Urinary bladder (tissue), 4 donors: ENCODE measurements around the gene GPD1L. TPM values are rescaled to one million over a fixed set of nuclear protein-coding genes. Genes with fewer than 3 reads are reported as not detected.
"Not testable (repeated sequence)": the region's sequence is repeated elsewhere in the genome, so short reads cannot be mapped to it uniquely, and the experiment has no call there.

ENCODE experiments used
- DNase-seq: peaks from one replicate; pipeline ENCODE4 v3.0.0-alpha.2; 2015; ENCODE audit errors: extremely low spot score
- H3K27ac ChIP-seq: one replicate; pipeline ENCODE4 v1.5.1; 2013; ENCODE audit warnings: low read depth, mild to moderate bottlenecking, moderate library complexity
- H3K36me3 ChIP-seq: one replicate; pipeline ENCODE4 v1.6.1; 2013; ENCODE audit warnings: mild to moderate bottlenecking, moderate library complexity; ENCODE audit not compliant: insufficient read depth
- H3K4me1 ChIP-seq: one replicate; pipeline ENCODE4 v1.6.1; 2013; ENCODE audit warnings: mild to moderate bottlenecking, moderate library complexity; ENCODE audit not compliant: insufficient read depth
- H3K4me3 ChIP-seq: one replicate; pipeline ENCODE4 v1.5.1; 2013; ENCODE audit warnings: low read depth, low read length
- WGBS: extraction: QIAGEN DNeasy Blood & Tissue Kit; methylation state at CpG from one replicate; pipeline ENCODE4 v1.1.7; 2013; 5-methylcytosine and 5-hydroxymethylcytosine counted together
- polyA plus RNA-seq: library from polyadenylated mRNA; stranded (reverse); fragments of 200-250 nt; gene quantifications from one replicate; pipeline ENCODE4 v1.2.3, GENCODE V29; 2013
- total RNA-seq: library from RNA; depleted of rRNA; stranded (reverse); fragments of >200 nt; gene quantifications from one replicate; pipeline ENCODE4 v1.2.3, GENCODE V29; 2014
- donor health status: healthy with polysubstance abuse.
- donor health status: healthy.

GPD1L gene
- total RNA-seq (63.3 TPM), polyA plus RNA-seq (61.0 TPM)

- H3K4me3 ChIP-seq = peak within 1 kb of the TSS; percentile 82
- H3K4me1 ChIP-seq = peaks cover 1% of the 10 kb centered on the region
- H3K27ac ChIP-seq = peak within 1 kb of the TSS; percentile 68
- H3K36me3 ChIP-seq = no peaks in the 10 kb centered on the region
- 3% methylated on average over 78 of the region's 78 CpGs for WGBS
- DNase-seq = peak; percentile 72
Measured at GRCh38 chr3:32106132-32106928, at the start of gene GPD1L. Gene GPD1L (plus strand): TSS chr3:32106620. CDS start chr3:32106712, 92 bp downstream.

- not testable (repeated sequence) for H3K4me3 ChIP-seq, H3K36me3 ChIP-seq, DNase-seq, H3K27ac ChIP-seq, H3K4me1 ChIP-seq
- 84% methylated on average over 4 of the region's 4 CpGs for WGBS
Measured at GRCh38 chr3:32058465-32058864, 48.0 kb upstream of the GPD1L start.

GRCh38 chr3:32062950-32063582 is 43.4 kb upstream of the GPD1L start:
- H3K4me3 ChIP-seq = no peak overlapping the region
- no peak for DNase-seq
- 38% methylated on average over 4 of the region's 4 CpGs for WGBS

GRCh38 chr3:32066686-32067085 is 39.7 kb upstream of the GPD1L start:
- H3K36me3 ChIP-seq = no peaks in the 10 kb centered on the region
- 88% methylated on average over 2 of the region's 2 CpGs for WGBS
- H3K27ac ChIP-seq = no peak overlapping the region
- H3K4me3 ChIP-seq = no peak overlapping the region
- DNase-seq = no peak
- no peaks in the 10 kb centered on the region for H3K4me1 ChIP-seq

More at GRCh38 chr3:32062950-32063582, 43.4 kb upstream of the GPD1L start:
- Histone ChIP-seq H3K36me3 (no peaks in the 10 kb centered on the region), H3K27ac (no peak overlapping the region), H3K4me1 (no peaks in the 10 kb centered on the region)

- DNase-seq, H3K27ac ChIP-seq, H3K36me3 ChIP-seq, H3K4me3 ChIP-seq, H3K4me1 ChIP-seq: not testable (repeated sequence)
- WGBS = 83% methylated on average over 7 of the region's 7 CpGs
Measured at GRCh38 chr3:32074194-32074593, 32.2 kb upstream of the GPD1L start.

- Histone ChIP-seq H3K27ac (no peak overlapping the region), H3K36me3 (no peaks in the 10 kb centered on the region), H3K4me3 (no peak overlapping the region), H3K4me1 (no peaks in the 10 kb centered on the region)
- WGBS = 90% methylated on average over 3 of the region's 3 CpGs
- DNase-seq = no peak
Measured at GRCh38 chr3:32076566-32076965, 29.9 kb upstream of the GPD1L start.

DNA sequence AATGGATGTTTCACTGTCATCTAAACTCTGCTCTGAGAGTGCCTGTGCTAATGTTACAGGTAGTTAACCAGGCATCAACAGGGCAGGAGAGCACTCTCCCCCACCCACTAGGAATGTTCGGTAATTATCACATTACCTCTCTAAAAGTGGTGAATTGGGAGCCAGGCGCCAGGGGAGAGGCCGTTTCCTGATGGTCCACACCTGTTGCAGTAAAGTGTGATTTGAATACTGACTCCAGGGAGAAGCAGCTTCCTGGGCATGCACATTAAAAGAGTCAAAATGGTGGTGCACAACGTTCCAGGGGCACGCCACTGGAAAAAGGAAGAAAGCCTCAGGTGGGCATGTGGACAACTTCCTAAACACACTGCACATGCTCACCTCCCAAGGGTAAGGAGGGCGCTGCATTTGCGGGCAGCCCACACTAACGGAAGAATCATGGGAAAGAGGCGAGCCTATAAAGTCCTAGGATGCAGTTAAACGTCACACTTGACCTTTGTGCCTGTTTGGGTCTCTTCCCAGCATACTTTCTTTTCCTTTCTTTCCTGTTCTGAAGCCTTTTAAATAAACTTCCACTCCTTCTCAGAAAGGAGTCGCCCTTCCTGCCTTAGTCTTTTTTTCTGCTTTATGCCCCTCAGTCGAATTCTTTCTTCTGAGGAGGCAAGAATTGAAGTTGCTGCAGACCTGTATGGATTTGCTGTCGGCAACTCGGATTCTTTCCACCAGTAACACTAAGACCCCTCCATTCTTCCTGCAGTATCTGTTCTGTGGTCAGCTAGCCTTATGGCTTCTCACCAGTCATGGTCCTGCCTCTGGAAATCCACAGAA is 28.9 kb upstream of the GPD1L start:
- Histone ChIP-seq H3K36me3 (no peaks in the 10 kb centered on the region), H3K4me3 (no peak overlapping the region), H3K4me1 (peaks cover 1% of the 10 kb centered on the region), H3K27ac (no peak overlapping the region)
- no peak for DNase-seq
- 59% methylated on average over 14 of the region's 14 CpGs for WGBS

GRCh38 chr3:32078085-32078634 is 28.3 kb upstream of the GPD1L start:
- DNase-seq = no peak
- 90% methylated on average over 3 of the region's 3 CpGs for WGBS
- Histone ChIP-seq H3K4me3 (no peak overlapping the region), H3K4me1 (peaks cover 1% of the 10 kb centered on the region), H3K36me3 (no peaks in the 10 kb centered on the region), H3K27ac (no peak overlapping the region)

- H3K27ac ChIP-seq = no peak overlapping the region
Measured at GRCh38 chr3:32078864-32079263, 27.6 kb upstream of the GPD1L start.

GRCh38 chr3:32082721-32083120 is 23.7 kb upstream of the GPD1L start:
- no peak overlapping the region for H3K27ac ChIP-seq
- WGBS = 8% methylated on average over 3 of the region's 3 CpGs
- peak; percentile 70 for DNase-seq
- H3K4me3 ChIP-seq = no peak overlapping the region
- no peaks in the 10 kb centered on the region for H3K36me3 ChIP-seq
- H3K4me1 ChIP-seq = peaks cover 1% of the 10 kb centered on the region

More at GRCh38 chr3:32078864-32079263, 27.6 kb upstream of the GPD1L start:
- no peaks in the 10 kb centered on the region for H3K36me3 ChIP-seq
- no peak overlapping the region for H3K4me3 ChIP-seq
- DNase-seq = no peak
- H3K4me1 ChIP-seq = peaks cover 1% of the 10 kb centered on the region

DNA sequence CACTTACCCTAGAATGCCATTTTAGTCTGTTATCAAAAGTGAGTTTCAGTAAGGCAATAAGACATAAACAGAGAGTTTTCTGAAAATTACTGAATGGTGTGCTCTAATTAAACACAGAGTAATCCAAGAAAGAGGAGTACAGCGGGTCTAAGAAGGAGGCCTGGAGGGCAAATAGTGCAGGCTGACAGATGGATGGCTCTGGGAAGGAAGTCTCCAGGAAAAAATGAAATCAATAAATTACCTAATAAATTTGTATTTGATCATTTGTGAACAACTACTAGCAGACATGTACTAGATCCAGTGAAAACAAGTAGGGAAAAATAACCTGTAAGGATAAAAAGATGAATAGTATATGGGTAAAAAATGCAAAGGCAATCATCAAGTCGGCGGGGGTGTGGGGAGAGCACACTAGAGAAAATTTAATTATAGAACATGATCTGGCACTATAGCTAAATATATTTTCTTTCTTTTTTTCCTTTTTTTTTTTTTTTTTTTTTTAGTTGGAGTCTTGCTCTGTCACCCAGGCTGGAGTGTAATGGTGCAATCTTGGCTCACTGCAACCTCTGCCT is 22.6 kb upstream of the GPD1L start:
- no peak for DNase-seq
- Histone ChIP-seq H3K4me3 (no peak overlapping the region), H3K36me3 (no peaks in the 10 kb centered on the region), H3K27ac (no peak overlapping the region), H3K4me1 (peaks cover 1% of the 10 kb centered on the region)
- 93% methylated on average over 3 of the region's 3 CpGs for WGBS

DNA sequence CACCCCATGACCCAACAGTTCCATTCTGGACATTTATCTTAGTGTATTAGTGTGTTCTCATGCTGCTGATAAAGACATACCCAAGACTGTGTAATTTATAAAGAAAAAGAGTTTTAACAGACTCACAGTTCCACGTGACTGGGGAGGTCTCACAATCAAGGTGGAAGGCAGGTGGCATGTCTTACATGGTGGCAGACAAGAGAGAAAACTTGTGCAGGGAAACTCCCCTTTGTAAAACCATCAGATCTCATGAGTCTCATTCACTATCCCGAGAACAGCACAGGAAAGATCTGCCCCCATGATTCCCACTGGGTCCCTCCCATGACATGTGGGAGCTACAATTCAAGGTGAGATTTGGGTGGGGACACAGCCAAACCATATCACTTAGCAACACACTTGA is 21.6 kb upstream of the GPD1L start:
- DNase-seq = no peak
- Histone ChIP-seq H3K4me1 (peaks cover 1% of the 10 kb centered on the region), H3K4me3 (no peak overlapping the region), H3K27ac (no peak overlapping the region), H3K36me3 (no peaks in the 10 kb centered on the region)
- WGBS = 81% methylated on average over 2 of the region's 2 CpGs

DNA sequence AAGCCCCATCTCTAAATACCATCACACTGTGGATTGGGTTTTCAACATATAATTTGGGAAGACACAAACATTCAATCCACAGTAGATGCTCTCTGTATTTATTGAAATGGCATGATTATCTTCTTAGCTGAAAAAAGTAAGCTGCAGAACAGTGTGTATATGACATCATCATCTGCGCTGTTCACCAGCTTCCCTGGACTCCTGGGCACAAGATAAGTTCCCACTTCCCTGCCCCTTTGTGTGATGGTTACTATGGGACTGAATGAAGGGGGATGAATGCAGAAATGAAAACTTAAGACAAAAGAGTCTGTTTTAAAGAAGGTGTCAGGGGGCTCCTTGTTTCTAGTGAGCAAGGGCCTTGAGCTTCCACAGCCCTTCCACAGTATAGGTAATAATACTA is 20.0 kb upstream of the GPD1L start:
- 96% methylated on average over 1 of the region's 1 CpG for WGBS
- H3K4me1 ChIP-seq = peaks cover 1% of the 10 kb centered on the region
- H3K4me3 ChIP-seq = no peak overlapping the region
- no peak for DNase-seq
- no peak overlapping the region for H3K27ac ChIP-seq
- no peaks in the 10 kb centered on the region for H3K36me3 ChIP-seq
